GM20000 (cell line): Measurements from ENCODE around the gene NRP1.
"Not testable (repeated sequence)": the region's sequence is repeated elsewhere in the genome, so short reads cannot be mapped to it uniquely, and the experiment has no call there.

Source experiments
- DNase-seq: peaks from one replicate; pipeline ENCODE4 v3.0.0; 2012; ENCODE audit warnings: low spot score
- TF ChIP-seq, protein P1 (sequence below): IDR thresholded peaks from 2 replicates; pipeline ENCODE4 v1.5.1; 2012; ENCODE audit warnings: mild to moderate bottlenecking, control low read depth; ENCODE audit errors: extremely low read depth, missing control alignments

Gene NRP1

DNA sequence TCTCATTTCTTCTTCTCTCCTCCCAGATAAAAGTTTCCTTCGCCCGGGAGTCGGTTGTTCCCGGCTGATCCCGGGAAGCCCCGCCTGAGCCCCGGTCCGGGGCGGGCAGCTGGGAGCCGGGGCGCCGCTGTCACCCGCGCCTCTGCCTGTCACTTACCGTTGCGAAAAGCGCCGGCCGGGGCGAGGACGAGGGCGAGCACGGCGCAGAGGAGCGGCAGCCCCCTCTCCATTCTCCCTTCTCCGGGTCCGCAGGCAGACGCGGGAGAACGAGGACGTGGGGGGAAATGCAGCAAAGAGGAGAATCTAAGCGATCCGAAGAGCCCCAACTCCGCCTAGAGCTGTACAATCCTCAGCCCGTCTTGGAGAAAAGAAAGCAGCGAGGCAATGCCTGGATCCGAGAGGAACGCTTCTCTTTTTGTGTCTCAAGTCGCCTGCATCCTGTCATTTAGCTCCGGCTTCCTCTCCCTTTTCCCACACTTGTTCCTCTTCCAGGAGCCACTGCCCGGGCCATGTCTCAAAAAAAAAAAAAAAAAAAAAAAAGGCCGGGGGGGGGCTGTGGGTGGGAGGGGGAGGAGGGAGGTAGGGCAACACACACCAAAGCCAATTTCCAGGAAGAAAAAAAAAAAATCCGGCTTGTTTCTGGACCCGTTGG lies at the start of gene NRP1:
TSS of gene NRP1 (minus strand) at position 515 of the 652 bp plus-strand sequence. CDS start at position 230, 285 bp downstream.
- peak; percentile 45 for DNase-seq
- TF ChIP-seq, protein P1, sequence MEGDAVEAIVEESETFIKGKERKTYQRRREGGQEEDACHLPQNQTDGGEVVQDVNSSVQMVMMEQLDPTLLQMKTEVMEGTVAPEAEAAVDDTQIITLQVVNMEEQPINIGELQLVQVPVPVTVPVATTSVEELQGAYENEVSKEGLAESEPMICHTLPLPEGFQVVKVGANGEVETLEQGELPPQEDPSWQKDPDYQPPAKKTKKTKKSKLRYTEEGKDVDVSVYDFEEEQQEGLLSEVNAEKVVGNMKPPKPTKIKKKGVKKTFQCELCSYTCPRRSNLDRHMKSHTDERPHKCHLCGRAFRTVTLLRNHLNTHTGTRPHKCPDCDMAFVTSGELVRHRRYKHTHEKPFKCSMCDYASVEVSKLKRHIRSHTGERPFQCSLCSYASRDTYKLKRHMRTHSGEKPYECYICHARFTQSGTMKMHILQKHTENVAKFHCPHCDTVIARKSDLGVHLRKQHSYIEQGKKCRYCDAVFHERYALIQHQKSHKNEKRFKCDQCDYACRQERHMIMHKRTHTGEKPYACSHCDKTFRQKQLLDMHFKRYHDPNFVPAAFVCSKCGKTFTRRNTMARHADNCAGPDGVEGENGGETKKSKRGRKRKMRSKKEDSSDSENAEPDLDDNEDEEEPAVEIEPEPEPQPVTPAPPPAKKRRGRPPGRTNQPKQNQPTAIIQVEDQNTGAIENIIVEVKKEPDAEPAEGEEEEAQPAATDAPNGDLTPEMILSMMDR = no peak

- not testable (repeated sequence) for DNase-seq
Measured at GRCh38 chr10:33384201-33384600, 49.7 kb upstream of the NRP1 start.

GRCh38 chr10:33382921-33383713 lies 48.6 kb upstream of the NRP1 start:
- no peak for DNase-seq
- TF ChIP-seq, protein P1 = no peak

GRCh38 chr10:33382216-33382600 lies 47.7 kb upstream of the NRP1 start:
- no peak for DNase-seq
- TF ChIP-seq, protein P1 = no peak

- no peak for DNase-seq
- TF ChIP-seq, protein P1 = no peak
Measured at GRCh38 chr10:33381451-33382215, 47.2 kb upstream of the NRP1 start.

DNA sequence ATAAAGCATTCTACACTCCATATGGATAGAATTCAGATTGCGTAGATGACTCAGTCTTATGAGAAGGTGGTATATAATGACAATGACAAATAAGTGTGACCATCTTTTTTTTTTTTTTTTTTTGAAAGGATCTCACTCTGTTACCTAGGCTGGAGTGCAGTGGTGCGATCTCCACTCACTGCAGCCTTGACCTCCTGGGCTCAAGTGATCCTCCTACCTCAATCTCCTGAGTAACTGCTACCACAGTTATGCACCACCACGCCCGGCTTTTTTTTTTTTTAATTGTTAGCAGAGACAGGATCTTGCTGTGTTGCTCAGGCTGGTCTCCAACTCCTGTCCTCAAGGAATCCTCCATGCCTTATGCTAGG lies 43.2 kb upstream of the NRP1 start:
- TF ChIP-seq, protein P1 = no peak
- DNase-seq = no peak

DNA sequence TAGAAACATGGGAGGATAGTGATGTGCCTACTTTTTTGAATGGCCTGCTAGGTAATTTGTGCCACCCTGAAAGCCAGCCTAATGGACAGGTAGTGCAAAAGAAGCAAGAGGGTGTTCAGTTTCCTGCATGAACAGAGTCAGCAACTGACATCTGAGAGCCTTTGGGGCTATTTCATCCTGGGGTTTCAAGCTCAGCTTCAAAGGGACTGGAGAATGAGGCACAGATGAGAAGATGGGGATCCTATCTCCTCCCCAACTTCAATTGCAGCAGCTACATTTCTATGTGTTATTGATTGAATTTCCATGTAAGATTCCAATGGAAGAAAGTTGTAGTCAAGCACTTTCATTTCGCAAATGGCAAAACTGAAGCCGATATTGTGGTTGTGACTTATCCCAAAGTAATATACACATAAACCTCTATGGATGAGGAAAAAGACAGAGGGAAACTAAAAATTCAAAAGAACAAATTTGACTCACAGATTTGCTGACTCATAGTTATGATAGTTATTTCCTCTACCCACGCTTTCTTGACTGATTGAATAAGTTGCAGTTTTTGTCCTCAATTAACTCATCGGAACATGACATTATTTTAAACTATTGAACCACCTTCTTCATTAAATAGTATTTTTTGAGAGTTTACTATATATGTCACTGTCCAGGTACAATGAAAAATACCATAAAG lies 42.6 kb upstream of the NRP1 start:
- DNase-seq = no peak
- TF ChIP-seq, protein P1 = no peak
